Ishikawa (cell line): ENCODE measurements around the gene BIK.

ENCODE experiments used
- FOXM1 ChIP-seq: IDR thresholded peaks from 2 replicates; pipeline ENCODE4 v1.6.1; 2012; ENCODE audit warnings: low read depth, borderline replicate concordance
- NFIC ChIP-seq: IDR thresholded peaks from 2 replicates; pipeline ENCODE4 v1.6.1; 2012
- RAD21 ChIP-seq: IDR thresholded peaks from 2 replicates; pipeline ENCODE4 v1.6.1; 2012; ENCODE audit warnings: low read depth
- TAF1 ChIP-seq: IDR thresholded peaks from 2 replicates; pipeline ENCODE4 v1.6.1; 2012; ENCODE audit warnings: low read depth, mild to moderate bottlenecking
- TEAD4 ChIP-seq: IDR thresholded peaks from 2 replicates; pipeline ENCODE4 v1.6.1; 2012
- YY1 ChIP-seq: IDR thresholded peaks from 2 replicates; pipeline ENCODE4 v1.6.1; 2012; ENCODE audit warnings: low read depth

- TF ChIP-seq TAF1, result no peak
- TF ChIP-seq FOXM1, result no peak
- TF ChIP-seq YY1, result no peak
- TF ChIP-seq TEAD4, result no peak
- TF ChIP-seq RAD21, result no peak
- TF ChIP-seq NFIC, result no peak
Observed at GRCh38 chr22:43114958-43115357, 4.4 kb downstream of the BIK start.
